Stimulated activated CD8-positive, alpha-beta memory T cell treated with anti-CD3 and anti-CD28 coated beads, Interleukin-7, amount 100 ng/mL, for 24 hours (primary cell): Measurements from ENCODE around the gene IL10RA.
"Not testable (repeated sequence)": the region's sequence is repeated elsewhere in the genome, so short reads cannot be mapped to it uniquely, and the experiment has no call there.

Source experiments
- DNase-seq: peaks from one replicate; pipeline ENCODE4 v3.0.0-alpha.2; 2020; ENCODE audit warnings: low read depth

The IL10RA gene

GRCh38 chr11:117962826-117963225 lies 23.4 kb upstream of the IL10RA start:
- DNase-seq, result no peak

GRCh38 chr11:117966908-117967307 lies 19.3 kb upstream of the IL10RA start:
- DNase-seq, result no peak

- no peak for DNase-seq
These were observed 16.8 kb upstream of the IL10RA start for GRCh38 chr11:117969160-117969991.

GRCh38 chr11:117970400-117971024 lies 15.7 kb upstream of the IL10RA start:
- DNase-seq, result no peak

- DNase-seq, result no peak
These were observed 14.2 kb upstream of the IL10RA start for GRCh38 chr11:117972044-117972443.

- no peak for DNase-seq
These were observed 13.3 kb upstream of the IL10RA start for GRCh38 chr11:117972629-117973502.

GRCh38 chr11:117973503-117973860 lies 12.7 kb upstream of the IL10RA start:
- DNase-seq, result no peak

- DNase-seq, result no peak
These were observed 9.7 kb upstream of the IL10RA start for GRCh38 chr11:117976445-117976844.

- no peak for DNase-seq
These were observed 9.2 kb upstream of the IL10RA start for GRCh38 chr11:117977029-117977428.

GRCh38 chr11:117977612-117978264 lies 8.5 kb upstream of the IL10RA start:
- DNase-seq, result not testable (repeated sequence)

GRCh38 chr11:117978291-117978910 lies 7.8 kb upstream of the IL10RA start:
- DNase-seq, result not testable (repeated sequence)

GRCh38 chr11:117978991-117979390 lies 7.2 kb upstream of the IL10RA start:
- DNase-seq, result no peak

- no peak for DNase-seq
These were observed 6.5 kb upstream of the IL10RA start for GRCh38 chr11:117979481-117980211.

GRCh38 chr11:117980280-117980679 lies 5.9 kb upstream of the IL10RA start:
- no peak for DNase-seq

GRCh38 chr11:117980720-117981119 lies 5.5 kb upstream of the IL10RA start:
- no peak for DNase-seq

- no peak for DNase-seq
These were observed 3.1 kb upstream of the IL10RA start for GRCh38 chr11:117983163-117983475.

- DNase-seq, result no peak
These were observed 1.7 kb upstream of the IL10RA start for GRCh38 chr11:117984476-117984875.

- no peak for DNase-seq
These were observed 884 bp downstream of the IL10RA start for GRCh38 chr11:117986981-117987574.

GRCh38 chr11:117989351-117990102 lies 3.3 kb downstream of the IL10RA start:
- no peak for DNase-seq

GRCh38 chr11:117992136-117992535 lies 5.9 kb downstream of the IL10RA start:
- no peak for DNase-seq
